Astrocyte (in vitro differentiated cells and primary cell): Measurements from ENCODE around the gene SETD7. TPM values are rescaled to one million over a fixed set of nuclear protein-coding genes. Genes with fewer than 3 reads are reported as not detected.
"Not testable (repeated sequence)": the region's sequence is repeated elsewhere in the genome, so short reads cannot be mapped to it uniquely, and the experiment has no call there.

ENCODE experiments used
- DNase-seq: peaks from one replicate; pipeline ENCODE4 v3.0.0-alpha.2; 2010; ENCODE audit warnings: low read depth
- FAIRE-seq: peaks from 2 replicates; lab custom pipeline; 2011; peaks lifted over from hg19 to GRCh38; lab: Jason Lieb, UNC
- H2AFZ ChIP-seq: 2 replicates; pipeline ENCODE4 v1.6.0; 2012; ENCODE audit warnings: low read depth, low read length, inconsistent platforms
- H3K27ac ChIP-seq: 2 replicates; pipeline ENCODE4 v1.5.1; 2011; ENCODE audit warnings: low read depth, low read length, inconsistent platforms
- H3K27me3 ChIP-seq: 2 replicates; pipeline ENCODE4 v1.6.0; 2011; ENCODE audit warnings: low read length, inconsistent platforms; ENCODE audit not compliant: insufficient read depth
- H3K36me3 ChIP-seq: 2 replicates; pipeline ENCODE4 v1.5.1; 2011; ENCODE audit warnings: low read length, inconsistent platforms; ENCODE audit not compliant: insufficient read depth
- H3K4me1 ChIP-seq: 2 replicates; pipeline ENCODE4 v1.5.1; 2011; ENCODE audit warnings: low read length, inconsistent platforms; ENCODE audit not compliant: insufficient read depth
- H3K4me2 ChIP-seq: 2 replicates; pipeline ENCODE4 v1.6.0; 2012; ENCODE audit warnings: low read length, inconsistent platforms
- H3K4me3 ChIP-seq: 2 replicates; pipeline ENCODE4 v1.5.1; 2011; ENCODE audit warnings: low read depth, mild to moderate bottlenecking, low read length, inconsistent platforms; ENCODE audit not compliant: insufficient read depth
- H3K79me2 ChIP-seq: 2 replicates; pipeline ENCODE4 v1.6.0; 2012; ENCODE audit warnings: mild to moderate bottlenecking, low read length, inconsistent platforms; ENCODE audit not compliant: insufficient read depth
- H3K9ac ChIP-seq: 2 replicates; pipeline ENCODE4 v1.6.0; 2012; ENCODE audit warnings: mild to moderate bottlenecking, low read length, inconsistent platforms
- H3K9me3 ChIP-seq: 2 replicates; pipeline ENCODE4 v1.5.1; 2012; ENCODE audit warnings: low read depth, mild to moderate bottlenecking, low read length, inconsistent platforms; ENCODE audit not compliant: insufficient read depth
- H4K20me1 ChIP-seq: 2 replicates; pipeline ENCODE4 v1.6.0; 2012; ENCODE audit warnings: low read length, inconsistent platforms; ENCODE audit not compliant: insufficient read depth
- H3K27ac Mint-ChIP-seq: one replicate; pipeline ENCODE4 v1.8.0; 2021; ENCODE audit warnings: mild to moderate bottlenecking, mixed read lengths; ENCODE audit not compliant: unreplicated experiment
- H3K27me3 Mint-ChIP-seq: one replicate; pipeline ENCODE4 v1.8.0; 2021; ENCODE audit warnings: low read depth, mixed read lengths; ENCODE audit not compliant: unreplicated experiment
- H3K36me3 Mint-ChIP-seq: one replicate; pipeline ENCODE4 v1.8.0; 2021; ENCODE audit warnings: low read depth, mixed read lengths; ENCODE audit not compliant: unreplicated experiment
- H3K4me1 Mint-ChIP-seq: one replicate; pipeline ENCODE4 v1.8.0; 2021; ENCODE audit warnings: low read depth, mixed read lengths; ENCODE audit not compliant: unreplicated experiment
- H3K4me3 Mint-ChIP-seq: one replicate; pipeline ENCODE4 v1.8.0; 2021; ENCODE audit warnings: mild to moderate bottlenecking, moderate library complexity, mixed read lengths; ENCODE audit not compliant: unreplicated experiment
- H3K9me3 Mint-ChIP-seq: one replicate; pipeline ENCODE4 v1.8.0; 2021; ENCODE audit warnings: mild to moderate bottlenecking, mixed read lengths; ENCODE audit not compliant: unreplicated experiment
- CTCF ChIP-seq: IDR thresholded peaks from 2 replicates; pipeline ENCODE4 v1.5.1; 2011; ENCODE audit warnings: low read depth, mild to moderate bottlenecking, inconsistent platforms, low read length, moderate library complexity; ENCODE audit not compliant: insufficient read depth
- EZH2 ChIP-seq: IDR thresholded peaks from 2 replicates; pipeline ENCODE4 v1.6.1; 2012; ENCODE audit warnings: mild to moderate bottlenecking, low read length, inconsistent platforms; ENCODE audit not compliant: insufficient read depth
- total RNA-seq: library from RNA; stranded (reverse); gene quantifications from 2 replicates; pipeline ENCODE4 v1.2.1, GENCODE V29; 2021

Gene SETD7
- total RNA-seq, 1 donor from 2014 or later: 55.0 TPM

DNA sequence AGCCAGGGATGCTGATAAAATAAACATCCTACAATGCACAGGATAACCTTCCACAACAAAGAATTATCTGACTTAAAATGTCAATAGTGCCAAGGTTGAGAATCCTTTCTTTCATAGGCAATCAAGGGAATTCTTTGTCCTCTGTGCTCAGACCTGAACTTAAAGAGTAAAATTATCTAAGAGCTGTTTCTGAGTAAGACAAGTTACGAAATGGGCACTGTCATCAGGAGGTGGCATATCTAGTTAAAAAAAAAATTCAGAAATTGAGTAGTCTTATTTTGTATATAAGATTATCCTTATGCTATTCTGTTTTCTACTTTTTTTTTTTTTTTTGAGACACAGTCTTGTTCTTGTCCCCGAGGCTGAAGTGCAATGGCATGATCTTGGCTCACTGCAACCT lies 105.4 kb downstream of the SETD7 start:
- no peak for FAIRE-seq
- Mint-ChIP-seq H3K9me3 (peaks cover 2% of the 10 kb centered on the region), H3K36me3 (peaks cover 25% of the 10 kb centered on the region), H3K27ac (no peak overlapping the region), H3K4me1 (peaks cover 9% of the 10 kb centered on the region), H3K27me3 (no peaks in the 10 kb centered on the region), H3K4me3 (no peak overlapping the region)
- no peak overlapping the region for H2AFZ ChIP-seq
- peaks cover 6% of the 10 kb centered on the region for H3K4me1 ChIP-seq
- TF ChIP-seq CTCF: no peak
- no peak for TF ChIP-seq EZH2
- no peak for DNase-seq
- H4K20me1 ChIP-seq: peaks cover 12% of the 10 kb centered on the region
- no peak overlapping the region for H3K27ac ChIP-seq
- H3K9ac ChIP-seq: no peak overlapping the region
- no peak overlapping the region for H3K4me2 ChIP-seq
- H3K9me3 ChIP-seq: no peaks in the 10 kb centered on the region
- H3K79me2 ChIP-seq: peaks cover 28% of the 10 kb centered on the region
- no peak overlapping the region for H3K4me3 ChIP-seq
- H3K36me3 ChIP-seq: no peaks in the 10 kb centered on the region
- no peaks in the 10 kb centered on the region for H3K27me3 ChIP-seq

- H3K27ac Mint-ChIP-seq, H3K4me3 ChIP-seq, H3K4me1 ChIP-seq, DNase-seq, H4K20me1 ChIP-seq, H3K9me3 ChIP-seq, H3K36me3 ChIP-seq, H3K4me2 ChIP-seq, H3K9ac ChIP-seq, H3K4me3 Mint-ChIP-seq, FAIRE-seq, H3K27me3 ChIP-seq, H2AFZ ChIP-seq, H3K9me3 Mint-ChIP-seq, H3K4me1 Mint-ChIP-seq, H3K79me2 ChIP-seq, H3K27me3 Mint-ChIP-seq, H3K27ac ChIP-seq: not testable (repeated sequence)
- peaks cover 29% of the 10 kb centered on the region for H3K36me3 Mint-ChIP-seq
Observed at GRCh38 chr4:139447078-139447477, 108.9 kb downstream of the SETD7 start.

Other genes starting within 250 kb of the SETD7 start
- 11.0 and 11.8 TPM in 2 replicates for gene RAB33B, start 102.1 kb downstream of the SETD7 start, total RNA-seq
- 16.5 and 17.6 TPM in 2 replicates for gene MGST2, start 109.6 kb upstream of the SETD7 start, total RNA-seq